Kidney tubule cell (primary cell): ENCODE measurements around the gene LASP1.
"Not testable (repeated sequence)": the region's sequence is repeated elsewhere in the genome, so short reads cannot be mapped to it uniquely, and the experiment has no call there.

ENCODE experiments used
- DNase-seq: peaks from one replicate; pipeline ENCODE4 v3.0.0-alpha.2; 2018; ENCODE audit warnings: low spot score

The LASP1 gene

GRCh38 chr17:38930782-38931181 lies 60.9 kb downstream of the LASP1 start:
- not testable (repeated sequence) for DNase-seq

- DNase-seq: not testable (repeated sequence)
Measured at GRCh38 chr17:38933962-38934361, 64.1 kb downstream of the LASP1 start.

GRCh38 chr17:38939987-38940386 lies 70.1 kb downstream of the LASP1 start:
- DNase-seq: no peak

- DNase-seq: no peak
Measured at GRCh38 chr17:38940404-38940803, 70.5 kb downstream of the LASP1 start.

GRCh38 chr17:38942696-38943334 lies 73.0 kb downstream of the LASP1 start:
- no peak for DNase-seq

- no peak for DNase-seq
Measured at GRCh38 chr17:38943607-38944006, 73.7 kb downstream of the LASP1 start.

GRCh38 chr17:38947189-38947588 lies 77.3 kb downstream of the LASP1 start:
- no peak for DNase-seq

GRCh38 chr17:38953800-38954199 lies 83.9 kb downstream of the LASP1 start:
- DNase-seq: not testable (repeated sequence)

- DNase-seq: no peak
Measured at GRCh38 chr17:38958326-38958725, 88.5 kb downstream of the LASP1 start.

GRCh38 chr17:38958756-38959155 lies 88.9 kb downstream of the LASP1 start:
- DNase-seq: no peak

GRCh38 chr17:38959508-38959907 lies 89.7 kb downstream of the LASP1 start:
- DNase-seq: no peak

- DNase-seq: no peak
Measured at GRCh38 chr17:38960402-38960801, 90.5 kb downstream of the LASP1 start.

- no peak for DNase-seq
Measured at GRCh38 chr17:38961413-38961812, 91.6 kb downstream of the LASP1 start.

- DNase-seq: peak; percentile 91
Measured at GRCh38 chr17:38967290-38967738, 97.5 kb downstream of the LASP1 start, which contains the start of gene FBXO47. FBXO47 (minus strand) TSS chr17:38967403; CDS start chr17:38963025, 4,378 bp downstream.

GRCh38 chr17:38969281-38969680 lies 99.4 kb downstream of the LASP1 start:
- no peak for DNase-seq

- DNase-seq: peak; percentile 66
Measured at GRCh38 chr17:38970128-38970527, 100.3 kb downstream of the LASP1 start.

- peak; percentile 7 for DNase-seq
Measured at GRCh38 chr17:38970804-38971203, 100.9 kb downstream of the LASP1 start.
